PC-3 (cell line): ENCODE measurements around the gene PES1.

Experiments
- CTCF ChIP-seq: fragments of 300-600 bp; sonication (generic); conservative IDR thresholded peaks from 2 replicates; pipeline ENCODE4 v1.5.1; 2017; ENCODE audit warnings: antibody characterized with exemption, low read depth, mild to moderate bottlenecking, low read length
- EZH2 ChIP-seq: fragments of 300-600 bp; sonication (generic); IDR thresholded peaks from one replicate; pipeline ENCODE4 v1.6.1; 2017; ENCODE audit warnings: antibody characterized with exemption, mild to moderate bottlenecking, low read length; ENCODE audit not compliant: unreplicated experiment
- EZH2phosphoT487 ChIP-seq: fragments of 300-600 bp; sonication (generic); IDR thresholded peaks from 2 replicates; pipeline ENCODE4 v1.6.1; 2018; ENCODE audit warnings: mild to moderate bottlenecking, antibody characterized with exemption, low read length, borderline replicate concordance

GRCh38 chr22:30564761-30565119, 27.0 kb downstream of the PES1 start:
- TF ChIP-seq EZH2 (no peak), CTCF (no peak), EZH2phosphoT487 (no peak)
